ENCODE measurements around the gene MCM10. TPM values are rescaled to one million over a fixed set of nuclear protein-coding genes. Genes with fewer than 3 reads are reported as not detected.
"Not testable (repeated sequence)": the region's sequence is repeated elsewhere in the genome, so short reads cannot be mapped to it uniquely, and the experiment has no call there.

Gene MCM10
- total and polyA plus RNA-seq, 8 donors = 0.31 to 7.6 (median 2.9) TPM

- WGBS, 5 donors = 48 to 66% (median 55%) methylated on average over 13 to 14 of the region's 14 CpGs
- TF ChIP-seq EP300 (IDR thresholded peaks at IDR 0.05) = no peak
- TF ChIP-seq CTCF (IDR thresholded peaks at IDR 0.05) = no peak
- no peak for TF ChIP-seq POLR2AphosphoS5 (IDR thresholded peaks at IDR 0.05)
- intact Hi-C loops (cut with DNase I; ENCODE audit: low total_unique reads) = no loop called here
Measured at GRCh38 chr10:13233358-13233757, 72.0 kb downstream of the MCM10 start.

GRCh38 chr10:13234172-13234571, 72.8 kb downstream of the MCM10 start, which contains the start of gene UCMA:
Gene UCMA (minus strand): TSS chr10:13234374. CDS start chr10:13234258, 116 bp downstream.
- Histone ChIP-seq H3K36me3 (no peaks in the 10 kb centered on the region), H3K27me3 (peaks cover 0 to 20% (median 0%) of the 10 kb centered on the region in 3 donors), H3K9me3 (no peaks in the 10 kb centered on the region), H3K4me1 (no peaks in the 10 kb centered on the region), H3K4me3 (no peak within 1 kb of the TSS), H3K27ac (no peak within 1 kb of the TSS)
- TF ChIP-seq EP300 (IDR thresholded peaks at IDR 0.05) (no peak), POLR2A (IDR thresholded peaks at IDR 0.05) (no peak), POLR2AphosphoS5 (IDR thresholded peaks at IDR 0.05) (no peak), CTCF (IDR thresholded peaks at IDR 0.05) (no peak)
- peak in 1 of 2 donors; percentile 38 for DNase-seq
- intact Hi-C loops (cut with DNase I; ENCODE audit: low total_unique reads) = no loop called here
- 40 to 75% (median 69%) methylated on average over 10 of the region's 10 CpGs for WGBS, 5 donors

More at GRCh38 chr10:13233358-13233757, 72.0 kb downstream of the MCM10 start:
- Histone ChIP-seq H3K4me3 (no peak overlapping the region), H3K27me3 (peaks cover 0 to 20% (median 0%) of the 10 kb centered on the region in 3 donors), H3K9me3 (no peaks in the 10 kb centered on the region), H3K4me1 (no peaks in the 10 kb centered on the region), H3K27ac (no peak overlapping the region), H3K36me3 (no peaks in the 10 kb centered on the region)
- DNase-seq = no peak

GRCh38 chr10:13234736-13235135, 73.4 kb downstream of the MCM10 start:
- H3K4me3 ChIP-seq; H3K9me3 ChIP-seq; H3K36me3 ChIP-seq; H3K27ac ChIP-seq; DNase-seq; intact Hi-C loops (cut with DNase I; ENCODE audit: low total_unique reads); H3K4me1 ChIP-seq: not testable (repeated sequence)
- 78 to 89% (median 85%) methylated on average over 13 of the region's 13 CpGs for WGBS, 5 donors
- H3K27me3 ChIP-seq = peaks cover 0 to 20% (median 0%) of the 10 kb centered on the region in 3 donors

GRCh38 chr10:13236638-13237037, 75.3 kb downstream of the MCM10 start:
- Histone ChIP-seq H3K4me1 (no peaks in the 10 kb centered on the region), H3K27me3 (peaks cover 0 to 20% (median 0%) of the 10 kb centered on the region in 3 donors), H3K27ac (no peak overlapping the region), H3K36me3 (no peaks in the 10 kb centered on the region), H3K9me3 (no peaks in the 10 kb centered on the region), H3K4me3 (no peak overlapping the region)
- intact Hi-C loops (cut with DNase I; ENCODE audit: low total_unique reads) = no loop called here
- DNase-seq = no peak
- no peak for TF ChIP-seq CTCF (IDR thresholded peaks at IDR 0.05)
- TF ChIP-seq POLR2AphosphoS5 (IDR thresholded peaks at IDR 0.05) = no peak
- TF ChIP-seq EP300 (IDR thresholded peaks at IDR 0.05) = no peak
- TF ChIP-seq POLR2A (IDR thresholded peaks at IDR 0.05) = no peak
- 72 to 73% (median 72%) methylated on average over 8 of the region's 8 CpGs for WGBS, 5 donors

GRCh38 chr10:13238271-13239077, 77.1 kb downstream of the MCM10 start:
- H3K27ac ChIP-seq = no peak overlapping the region
- H3K9me3 ChIP-seq = no peaks in the 10 kb centered on the region
- H3K4me3 ChIP-seq = no peak overlapping the region
- H3K4me1 ChIP-seq = no peaks in the 10 kb centered on the region
- H3K27me3 ChIP-seq = peaks cover 0 to 15% (median 0%) of the 10 kb centered on the region in 3 donors
- H3K36me3 ChIP-seq = no peaks in the 10 kb centered on the region
- TF ChIP-seq EP300 (IDR thresholded peaks at IDR 0.05) = no peak
- intact Hi-C loops (cut with DNase I; ENCODE audit: low total_unique reads) = no loop called here
- WGBS, 5 donors = 79 to 89% (median 86%) methylated on average over 16 of the region's 16 CpGs
- no peak for DNase-seq
